Stimulated activated CD4-positive, alpha-beta T cell treated with anti-CD3 and anti-CD28 coated beads, Interleukin-12 subunit alpha, Interleukin-12 subunit beta, amount 100 ng/mL, for 24 hours (primary cell): ENCODE results near the gene ZBTB49.

Experiments
- DNase-seq, 2 experiments: peaks; one replicate each; pipeline ENCODE4 v3.0.0-alpha.2; 2020; ENCODE audit warnings: low read depth in 2 of 2

ZBTB49 gene

GRCh38 chr4:4355302-4355701 lies 65.3 kb downstream of the ZBTB49 start:
- no peak for DNase-seq

- no peak for DNase-seq
Observed at GRCh38 chr4:4356106-4357041, 66.3 kb downstream of the ZBTB49 start.

GRCh38 chr4:4358093-4358854 lies 68.2 kb downstream of the ZBTB49 start:
- no peak for DNase-seq

GRCh38 chr4:4361883-4362282 lies 71.8 kb downstream of the ZBTB49 start:
- DNase-seq: no peak

GRCh38 chr4:4362991-4363697 lies 73.1 kb downstream of the ZBTB49 start:
- no peak for DNase-seq

- no peak for DNase-seq
Observed at GRCh38 chr4:4364061-4364460, 74.0 kb downstream of the ZBTB49 start.

GRCh38 chr4:4364486-4365208 lies 74.6 kb downstream of the ZBTB49 start:
- no peak for DNase-seq

GRCh38 chr4:4368809-4369580 lies 78.9 kb downstream of the ZBTB49 start:
- DNase-seq: no peak
